NCI-H226 (cell line): Measurements from ENCODE around the gene DPH6.
A peak's percentile ranks its signal among the peaks of the same experiment; 100 is the strongest.
"Not testable (repeated sequence)": the region's sequence is repeated elsewhere in the genome, so short reads cannot be mapped to it uniquely, and the experiment has no call there.

Experiments used
- DNase-seq: peaks from one replicate; pipeline ENCODE4 v3.0.0-alpha.2; 2015

The DPH6 gene

GRCh38 chr15:35431281-35431680, 114.7 kb downstream of the DPH6 start:
- no peak for DNase-seq

DNA sequence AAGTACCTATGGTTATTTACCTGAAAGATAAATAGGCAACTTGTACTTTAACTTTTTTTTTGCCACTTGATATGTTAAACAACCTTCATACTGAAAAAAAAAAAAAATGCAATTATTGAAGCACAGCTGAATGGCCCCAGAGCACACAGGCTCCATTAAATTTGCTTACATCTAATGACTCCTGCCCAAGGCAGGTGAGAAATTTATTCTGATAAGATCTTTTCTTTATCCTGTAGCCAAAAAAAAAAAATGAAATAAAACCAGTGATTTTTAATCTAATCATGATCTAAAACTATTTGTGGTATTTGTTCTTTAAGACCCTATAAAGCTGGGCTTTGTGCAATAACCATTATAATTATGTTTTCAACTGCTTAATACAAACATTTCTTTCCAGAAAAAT, 115.7 kb downstream of the DPH6 start:
- no peak for DNase-seq

DNA sequence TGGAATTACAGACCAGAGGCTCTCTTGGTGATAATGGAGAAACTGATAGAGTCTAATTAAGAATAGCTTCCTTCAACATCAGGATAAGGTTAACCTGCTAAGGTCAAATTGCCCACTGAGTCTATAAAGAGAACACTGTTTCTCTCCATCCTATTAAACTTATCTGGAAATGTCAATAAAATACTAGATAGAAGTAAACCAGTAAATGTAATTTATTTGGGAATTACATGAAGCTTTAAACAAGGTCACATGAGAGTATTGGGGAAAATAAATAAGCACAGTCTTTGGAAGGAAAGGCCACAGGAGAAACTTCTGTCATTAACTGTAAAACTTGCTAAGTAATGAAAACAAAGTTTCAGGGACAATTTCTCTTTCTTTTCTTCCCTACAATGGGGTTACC, 118.5 kb downstream of the DPH6 start:
- DNase-seq = no peak

- DNase-seq = peak; percentile 52
These were observed 118.9 kb downstream of the DPH6 start for GRCh38 chr15:35427091-35427490.

DNA sequence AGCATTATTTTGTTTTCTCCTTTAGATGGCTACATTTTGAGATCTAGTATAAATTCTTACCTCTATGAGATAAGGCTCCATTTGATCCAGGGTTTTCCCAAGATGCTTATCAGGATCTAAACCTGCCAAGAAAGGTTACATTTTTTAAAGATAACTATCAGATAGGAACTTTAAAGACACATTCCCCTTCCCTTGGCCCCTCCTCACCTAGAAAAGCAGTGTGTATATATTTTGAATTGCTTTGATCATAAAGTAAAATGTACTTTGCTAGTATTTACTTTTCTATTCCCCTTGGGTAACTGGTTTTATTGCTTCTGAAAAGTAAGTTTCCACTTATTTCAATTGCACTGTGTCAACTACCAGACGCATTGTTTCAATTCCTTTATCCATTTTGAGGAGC, 135.2 kb downstream of the DPH6 start:
- DNase-seq = no peak

- DNase-seq = no peak
These were observed 146.1 kb downstream of the DPH6 start for GRCh38 chr15:35399901-35400300.

GRCh38 chr15:35397027-35397426, 148.9 kb downstream of the DPH6 start:
- DNase-seq = no peak

DNA sequence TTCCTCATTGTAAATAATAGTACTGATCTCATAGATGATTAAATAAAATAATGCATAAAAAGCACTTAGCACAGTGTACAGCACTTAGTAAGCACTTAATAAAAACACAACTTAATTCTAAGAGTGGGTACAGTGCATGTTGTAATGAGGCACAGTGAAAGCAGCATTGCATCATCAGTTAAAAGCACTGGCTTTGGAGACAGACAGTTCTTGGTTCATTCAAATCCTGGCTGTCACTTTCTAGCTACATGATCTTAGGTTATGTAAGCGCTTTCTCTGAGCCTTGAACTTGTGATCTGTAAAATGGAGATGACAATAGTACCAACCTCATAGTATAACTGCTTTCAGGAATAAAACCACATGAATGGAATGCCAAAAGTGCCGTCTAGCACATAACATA, 151.5 kb downstream of the DPH6 start:
- DNase-seq = no peak

GRCh38 chr15:35393398-35393797, 152.6 kb downstream of the DPH6 start:
- DNase-seq = no peak

DNA sequence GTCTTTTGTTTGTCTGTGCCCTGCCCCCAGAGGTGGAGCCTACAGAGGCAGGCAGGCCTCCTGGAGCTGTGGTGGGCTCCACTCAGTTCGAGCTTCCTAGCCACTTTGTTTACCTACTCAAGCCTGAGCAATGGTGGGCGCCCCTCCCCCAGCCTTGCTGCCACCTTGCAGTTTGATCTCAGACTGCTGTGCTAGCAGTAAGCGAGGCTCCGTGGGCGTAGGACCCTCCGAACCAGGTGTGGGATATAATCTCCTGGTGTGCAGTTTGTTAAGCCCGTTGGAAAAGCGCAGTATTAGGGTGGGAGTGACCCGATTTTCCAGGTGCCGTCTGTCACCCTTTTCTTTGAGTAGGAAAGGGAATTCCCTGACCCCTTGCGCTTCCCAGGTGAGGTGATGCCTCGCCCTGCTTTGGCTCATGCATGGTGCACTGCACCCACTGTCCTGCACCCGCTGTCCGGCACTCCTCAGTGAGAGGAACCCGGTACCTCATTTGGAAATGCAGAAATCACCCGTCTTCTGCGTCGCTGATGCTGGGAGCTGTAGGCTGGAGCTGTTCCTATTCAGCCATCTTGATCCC, 154.5 kb downstream of the DPH6 start:
- not testable (repeated sequence) for DNase-seq

GRCh38 chr15:35383506-35383905, 162.5 kb downstream of the DPH6 start:
- DNase-seq = no peak

- DNase-seq = no peak
These were observed 164.6 kb downstream of the DPH6 start for GRCh38 chr15:35381328-35381727.

DNA sequence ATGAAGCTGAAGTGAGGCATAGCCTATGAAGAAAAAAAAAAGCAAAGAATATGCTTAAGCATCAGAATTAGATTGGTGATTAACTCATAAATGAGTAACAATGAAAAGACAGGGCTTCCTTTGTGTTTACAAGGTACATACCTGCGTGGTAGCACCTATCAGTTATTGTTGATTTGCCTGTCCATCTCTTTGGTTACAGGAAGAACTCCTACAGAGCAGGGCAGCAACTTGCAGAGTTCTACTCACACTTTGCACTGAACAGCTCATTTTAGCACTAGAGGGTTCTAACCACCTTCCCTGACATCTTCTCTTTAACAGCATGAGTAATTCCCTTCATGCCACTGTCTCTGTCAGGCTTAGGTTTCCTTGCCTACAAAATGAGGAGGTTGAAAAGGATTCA, 166.0 kb downstream of the DPH6 start:
- DNase-seq = no peak

- DNase-seq = not testable (repeated sequence)
These were observed 167.5 kb downstream of the DPH6 start for GRCh38 chr15:35378454-35378853.

DNA sequence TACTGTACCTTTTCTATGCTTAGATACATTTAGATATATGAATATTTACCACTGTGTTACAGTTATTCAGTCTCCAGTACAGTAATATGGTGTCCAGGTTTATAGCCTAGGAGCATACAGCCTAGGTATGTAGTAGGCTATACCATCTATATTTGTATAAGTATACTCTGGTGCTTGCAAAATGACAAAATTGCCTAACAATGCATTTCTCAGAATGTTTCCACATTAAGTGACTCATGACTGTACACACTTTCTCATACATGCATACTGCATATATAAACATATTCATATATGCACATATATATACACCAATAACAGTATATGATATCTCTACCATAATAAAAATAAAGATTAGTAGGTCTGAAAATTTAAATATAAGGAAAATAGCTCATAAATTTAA, 169.3 kb downstream of the DPH6 start:
- DNase-seq = no peak

DNA sequence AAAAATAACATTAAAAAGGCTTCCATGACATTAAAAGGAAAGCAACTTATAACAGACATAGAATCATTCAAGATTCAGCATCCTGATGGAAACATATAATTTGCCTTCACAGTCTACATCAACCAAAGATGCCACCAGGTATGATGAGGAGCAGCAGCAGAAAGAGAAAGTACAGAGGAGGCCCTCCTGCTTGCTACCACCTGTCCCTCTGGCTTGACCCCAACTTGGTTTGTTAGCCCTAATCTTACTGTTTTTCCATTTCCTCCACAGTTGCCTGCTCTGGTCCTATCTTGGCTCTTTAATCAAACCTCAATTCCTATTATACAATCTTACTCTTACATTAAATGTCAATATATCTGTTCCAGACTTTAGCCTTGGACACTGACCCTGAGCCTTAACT, 171.3 kb downstream of the DPH6 start:
- no peak for DNase-seq

DNA sequence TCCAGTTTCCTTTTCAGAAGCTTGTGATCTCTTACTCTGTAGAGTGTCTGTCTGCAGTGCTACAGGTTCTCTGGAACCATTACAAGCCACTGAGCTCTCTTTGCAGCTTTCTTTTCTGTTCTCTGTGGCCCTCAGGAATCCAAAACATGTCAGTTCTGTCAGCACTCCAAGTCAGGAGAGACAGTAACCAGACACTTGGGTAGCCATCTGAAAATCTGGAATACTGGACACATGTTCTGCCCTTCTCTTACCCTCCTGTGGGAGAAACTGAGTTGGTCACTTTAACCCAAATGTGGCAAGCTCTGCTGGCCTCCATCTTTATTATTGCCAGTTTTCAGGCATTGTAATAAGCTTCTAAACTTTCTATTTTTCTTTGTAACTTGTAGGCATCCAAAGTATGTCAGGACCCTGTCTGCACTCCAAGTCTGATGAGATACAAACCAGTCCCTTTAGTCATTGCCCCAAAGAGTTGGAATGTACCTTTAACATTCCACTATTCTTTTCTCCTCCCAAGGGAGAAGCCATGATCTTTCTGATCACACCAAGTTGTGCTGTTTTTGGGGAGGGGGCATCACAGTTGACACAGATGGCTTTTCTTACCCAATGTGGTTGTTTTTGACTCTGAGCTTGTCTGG, 183.7 kb downstream of the DPH6 start:
- DNase-seq = no peak

DNA sequence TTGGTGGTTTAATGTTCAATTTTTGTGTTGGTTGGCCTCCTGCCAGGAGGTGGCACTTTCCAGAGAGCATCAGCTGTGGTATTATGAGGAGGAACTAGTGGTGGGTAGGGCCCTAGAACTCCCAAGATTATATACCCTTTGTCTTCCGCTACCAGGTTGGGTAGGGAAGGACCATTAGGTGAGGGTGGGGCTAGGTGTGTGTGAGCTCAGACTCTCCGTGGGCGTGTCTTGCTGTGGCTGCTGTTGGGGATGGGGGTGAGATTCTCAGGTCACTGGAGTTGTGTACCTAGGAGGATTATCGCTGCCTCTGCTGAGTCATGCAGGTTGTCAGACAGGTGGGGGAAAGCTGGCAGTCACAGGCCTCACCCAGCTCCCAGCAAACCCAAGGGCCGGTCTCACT, 187.1 kb downstream of the DPH6 start:
- no peak for DNase-seq

- DNase-seq = no peak
These were observed 194.9 kb downstream of the DPH6 start for GRCh38 chr15:35351059-35351458.

DNA sequence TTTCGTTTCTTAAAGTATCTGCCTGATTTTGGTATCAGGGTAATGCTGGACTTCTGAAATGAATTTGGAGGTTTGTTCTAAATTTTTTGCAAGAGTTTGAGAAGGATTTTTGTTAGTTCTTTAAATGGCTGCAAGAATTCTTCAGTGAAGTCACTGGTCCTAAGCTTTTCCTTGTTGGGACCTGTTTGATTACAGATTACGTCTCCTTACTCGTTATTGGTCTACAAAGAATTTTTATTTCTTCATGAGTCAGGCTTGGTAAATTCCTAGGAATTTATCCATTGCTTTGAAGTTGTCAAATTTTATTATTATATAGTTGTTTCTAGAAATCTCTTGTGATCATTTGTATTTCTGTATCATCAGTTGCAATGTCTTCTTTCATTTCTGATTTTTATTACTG, 196.0 kb downstream of the DPH6 start:
- no peak for DNase-seq

GRCh38 chr15:35330916-35331315, 215.0 kb downstream of the DPH6 start:
- no peak for DNase-seq

DNA sequence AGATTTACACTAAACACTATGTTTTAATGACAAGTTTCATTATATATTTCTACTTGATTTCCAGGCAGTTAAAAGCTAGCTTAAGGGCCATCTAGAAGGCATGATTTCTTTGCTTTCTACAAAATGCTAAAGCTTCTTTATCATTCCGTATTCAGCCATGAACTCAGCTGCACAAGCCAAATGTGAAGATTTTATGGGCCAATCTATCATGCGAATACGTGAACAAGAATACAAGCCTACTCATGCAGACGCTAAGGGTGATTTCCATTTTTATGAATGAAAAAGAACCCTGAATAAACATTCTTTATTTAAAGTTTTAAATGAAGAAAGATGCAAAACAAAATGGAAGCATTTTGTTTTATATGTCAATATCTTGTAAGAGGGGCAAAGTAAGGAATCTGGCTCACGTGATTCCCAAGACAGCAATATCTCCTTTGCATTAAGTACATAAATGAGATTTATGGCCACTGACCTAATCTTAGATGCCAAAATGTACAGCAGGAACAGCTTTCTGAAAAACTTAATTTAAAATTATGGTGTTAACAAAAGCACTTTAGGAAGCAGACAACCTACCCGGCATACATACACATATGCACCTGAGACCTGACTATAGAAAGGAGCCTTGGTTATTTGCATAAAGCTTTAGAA, 215.8 kb downstream of the DPH6 start:
- DNase-seq = no peak

DNA sequence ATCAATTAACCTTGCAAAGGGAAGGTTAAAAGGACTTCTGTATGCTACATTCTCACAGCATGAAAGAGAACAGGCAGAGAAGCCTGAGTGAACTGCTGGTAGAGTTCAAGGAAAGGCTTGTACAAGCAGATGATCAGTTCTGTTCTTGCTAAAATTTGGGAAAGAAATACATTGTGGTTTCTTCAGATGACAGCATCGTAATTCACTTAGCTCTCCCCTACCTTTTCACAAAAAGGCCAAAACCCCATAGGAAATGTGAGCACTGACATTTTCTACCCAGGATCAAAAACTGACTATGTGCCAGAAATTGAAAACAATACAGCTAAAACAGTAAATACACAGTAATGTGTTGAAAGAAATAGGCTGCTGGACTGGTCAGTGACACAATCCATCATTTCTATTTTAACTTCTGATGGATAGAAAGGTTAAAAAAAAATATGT, 216.4 kb downstream of the DPH6 start:
- DNase-seq = no peak

- DNase-seq = not testable (repeated sequence)
These were observed 217.1 kb downstream of the DPH6 start for GRCh38 chr15:35328836-35329235.

GRCh38 chr15:35327789-35328188, 218.2 kb downstream of the DPH6 start:
- no peak for DNase-seq
